ENCODE data around the gene CASP9.
A peak's percentile ranks its signal among the peaks of the same experiment; 100 is the strongest.

The CASP9 gene

DNA sequence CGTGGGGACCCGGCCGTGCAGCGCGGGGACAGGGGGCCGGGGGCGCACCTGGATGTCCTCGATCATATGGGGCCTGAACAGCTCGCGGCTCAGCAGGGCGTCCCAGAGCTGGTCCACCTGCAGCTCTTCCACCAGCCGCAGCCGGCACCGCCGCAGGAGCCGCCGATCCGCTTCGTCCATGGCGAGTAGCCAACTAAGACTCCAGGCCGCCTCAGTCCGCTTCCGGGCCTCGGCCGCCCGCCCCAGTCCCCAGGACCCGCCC, at the start of gene CASP9:
TSS of gene CASP9 (minus strand) at position 195 of the 262 bp plus-strand sequence. CDS start at position 180, 15 bp downstream.
- DNase-seq: no peak

DNA sequence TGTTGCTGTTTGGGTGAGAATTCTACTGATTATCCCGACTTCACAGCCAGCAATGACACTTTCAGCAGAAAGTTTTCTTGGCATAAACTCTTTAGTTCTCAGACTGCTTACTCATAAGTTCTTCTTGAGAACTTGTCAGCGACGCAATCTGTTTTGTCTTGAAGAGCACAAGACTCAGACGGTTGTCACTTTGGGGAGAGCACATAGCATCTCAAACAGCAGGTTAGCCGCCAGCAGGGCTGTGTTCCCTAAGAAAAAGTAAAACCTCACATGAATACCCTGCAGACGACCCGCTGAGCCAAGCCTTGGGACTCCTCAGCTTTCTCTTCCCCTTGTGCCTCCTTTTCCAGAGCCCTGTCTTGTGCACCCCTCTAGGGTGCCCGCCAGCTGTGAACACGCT, 49.5 kb upstream of the CASP9 start:
- DNase-seq: peak in 1 of 2 donors; percentile 10

DNA sequence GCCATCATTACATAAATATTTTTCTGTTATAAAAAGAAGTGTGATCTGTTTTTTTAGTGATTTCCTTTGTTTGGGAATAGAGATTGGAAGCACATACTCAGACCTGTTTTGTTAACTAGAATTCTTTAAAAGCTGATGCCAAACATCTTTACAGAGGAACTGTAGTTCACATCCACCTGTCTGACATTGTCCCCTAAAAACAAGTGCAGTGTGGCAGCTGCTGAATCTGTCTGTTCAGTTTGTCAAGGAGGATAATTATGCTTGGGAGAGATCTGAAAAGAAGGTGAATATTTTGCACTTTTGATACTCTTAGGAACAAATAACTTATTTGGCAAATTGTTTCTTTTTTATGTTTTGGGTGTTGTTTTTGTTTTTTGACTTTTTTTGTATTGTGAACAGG, 47.3 kb upstream of the CASP9 start:
- DNase-seq: no peak

DNA sequence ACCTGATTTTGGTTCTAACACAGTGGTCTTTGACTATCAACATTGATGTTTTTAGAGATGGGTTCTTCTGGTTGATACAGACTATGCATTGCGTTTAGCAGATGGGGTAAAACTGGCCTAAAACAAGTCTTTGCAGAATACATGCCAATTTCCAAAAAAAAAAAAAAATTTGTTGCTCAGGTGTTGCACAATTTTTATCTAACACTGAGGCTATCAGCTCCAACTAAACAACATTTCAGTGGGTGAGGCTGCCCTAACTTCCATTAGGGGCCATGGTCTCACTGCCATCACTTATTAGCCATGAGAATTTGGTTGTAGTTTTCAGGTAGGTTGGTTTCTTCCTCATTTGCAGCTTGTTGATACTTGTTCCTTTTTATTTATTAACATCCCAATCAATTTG, 46.8 kb upstream of the CASP9 start:
- no peak for DNase-seq

DNA sequence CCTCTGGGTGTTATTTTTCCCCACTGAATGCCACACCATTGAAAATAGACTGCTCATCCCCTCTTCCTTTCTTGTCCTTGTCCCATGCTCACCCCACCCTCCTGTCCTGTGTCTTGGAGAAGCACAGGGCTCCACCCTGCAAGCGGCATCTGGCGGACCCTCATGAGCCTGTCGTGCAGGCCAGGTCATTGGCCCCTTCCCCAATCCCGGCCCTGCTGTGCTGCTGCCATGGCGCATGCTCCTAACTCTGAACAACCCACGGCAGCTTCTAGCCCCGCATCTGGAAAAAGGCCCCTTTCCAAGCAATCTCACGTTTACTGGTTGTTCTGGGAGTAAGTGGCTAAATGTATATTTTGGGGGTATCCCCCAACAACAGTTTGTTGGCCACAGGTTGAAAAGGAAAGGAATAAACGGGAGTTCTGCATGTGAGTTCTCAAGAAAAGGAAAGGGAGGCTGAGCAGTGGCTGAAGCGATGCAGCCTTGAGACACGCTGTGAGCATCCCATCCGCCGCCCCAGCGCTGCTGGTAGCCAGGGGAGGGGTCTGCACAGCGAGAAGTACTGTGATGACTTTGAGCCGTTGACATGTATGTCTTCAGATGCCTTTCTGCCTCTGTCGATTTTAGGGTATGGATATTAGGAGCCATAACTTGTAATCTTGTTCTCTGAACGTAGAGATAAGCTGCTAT, 44.5 kb upstream of the CASP9 start:
- no peak for DNase-seq

DNA sequence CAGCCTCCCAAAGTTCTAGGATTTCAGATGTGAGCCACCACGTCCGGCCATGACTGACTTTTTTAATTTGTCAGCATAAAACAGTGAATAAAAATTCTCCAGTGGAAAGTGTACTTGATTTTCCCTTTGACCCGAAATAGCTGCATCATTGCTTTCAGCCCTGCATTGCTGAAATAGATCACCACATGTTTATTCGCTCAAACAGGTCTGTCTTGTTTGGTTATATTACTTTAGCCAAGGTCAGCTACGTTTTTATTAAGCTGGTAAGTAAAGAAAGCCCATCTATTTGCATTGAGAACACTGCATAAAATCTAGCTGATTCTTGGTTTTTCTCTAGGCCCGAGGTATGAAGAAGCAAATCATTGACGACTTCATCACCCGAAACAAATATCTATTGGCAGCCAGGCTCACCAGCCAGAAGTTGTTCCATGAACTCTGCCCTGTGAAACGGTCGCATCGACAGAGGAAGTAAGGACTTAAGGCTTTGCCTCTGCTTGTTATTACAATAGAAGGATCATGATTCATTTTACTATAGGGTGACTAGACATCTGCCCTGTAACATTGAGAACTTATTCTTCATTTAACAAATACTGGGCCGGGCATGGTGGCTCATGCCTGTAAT, 35.3 kb upstream of the CASP9 start:
- no peak for DNase-seq

DNA sequence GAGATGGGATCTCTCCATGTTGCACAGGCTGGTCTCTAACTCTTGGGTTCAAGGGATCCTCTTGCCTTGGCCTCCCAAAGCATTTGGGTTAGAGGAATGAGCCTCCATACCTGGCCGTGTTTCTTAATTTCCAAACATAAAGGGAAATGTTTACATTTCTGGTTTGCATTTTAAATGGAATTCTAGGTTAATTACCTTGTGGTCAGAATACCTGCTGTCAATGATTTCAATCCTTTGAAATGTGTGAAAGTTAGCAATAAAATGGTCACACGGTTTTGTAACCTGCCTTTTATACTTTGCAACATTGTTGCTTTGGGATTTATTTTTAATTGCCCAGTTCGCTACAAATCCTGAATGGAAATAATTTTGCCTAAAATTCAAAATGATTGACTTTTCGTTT, 34.5 kb upstream of the CASP9 start:
- no peak for DNase-seq

DNA sequence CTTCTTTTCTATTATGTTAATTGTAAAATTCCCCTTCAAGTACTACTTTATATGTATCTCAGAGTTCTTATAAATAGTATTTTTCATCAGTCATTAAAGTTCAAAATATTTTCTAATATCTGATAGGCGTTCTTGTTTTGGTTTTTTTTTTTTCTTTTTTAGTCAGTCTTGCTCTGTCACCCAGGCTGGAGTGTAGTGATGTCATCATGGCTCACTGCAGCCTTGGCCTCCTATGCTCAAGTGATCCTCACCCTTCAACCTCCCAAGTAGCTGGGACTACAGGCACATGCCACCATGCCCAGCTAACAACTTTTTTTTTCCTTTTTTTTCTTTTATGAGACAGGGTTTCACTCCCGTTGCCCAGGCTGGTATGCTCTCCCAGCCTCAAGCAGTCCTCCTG, 33.6 kb upstream of the CASP9 start:
- no peak for DNase-seq

DNA sequence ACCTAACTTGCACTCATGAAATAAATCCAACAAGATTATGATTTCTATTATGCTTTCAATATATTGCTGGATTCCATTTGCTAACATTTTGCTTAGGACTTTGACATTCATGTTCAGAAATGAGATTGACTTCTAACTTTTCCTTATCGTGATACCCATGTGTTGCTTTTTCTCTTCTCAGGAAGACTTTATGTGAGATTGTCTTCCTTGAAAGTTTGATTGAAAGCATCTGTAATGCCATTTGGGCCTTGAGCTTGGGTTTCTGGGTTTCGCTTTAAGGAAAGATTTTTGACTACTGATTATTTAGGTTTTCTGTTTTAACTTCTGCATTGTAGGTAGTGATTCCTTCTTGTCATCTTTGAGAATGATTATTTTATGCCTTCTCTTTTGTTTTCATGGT, 33.0 kb upstream of the CASP9 start:
- DNase-seq: no peak

DNA sequence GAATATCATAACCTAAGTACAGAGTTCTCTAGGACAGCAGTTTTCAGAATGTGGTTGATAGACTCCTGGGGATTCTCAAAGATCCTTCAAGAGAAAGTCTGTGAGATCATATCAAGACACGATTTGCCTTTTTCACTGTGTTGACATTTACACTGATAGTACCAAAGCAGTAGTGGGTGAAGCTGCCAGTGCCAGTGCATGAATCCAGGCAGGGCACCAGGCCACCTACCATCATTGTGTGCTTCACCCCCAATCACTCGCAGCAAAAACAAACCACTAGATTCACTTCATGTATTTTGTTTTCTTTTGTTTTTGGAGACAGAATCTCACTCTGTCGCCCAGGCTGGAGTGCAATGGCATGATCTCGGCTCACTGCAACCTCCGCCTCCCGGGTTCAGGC, 26.6 kb upstream of the CASP9 start:
- no peak for DNase-seq

DNA sequence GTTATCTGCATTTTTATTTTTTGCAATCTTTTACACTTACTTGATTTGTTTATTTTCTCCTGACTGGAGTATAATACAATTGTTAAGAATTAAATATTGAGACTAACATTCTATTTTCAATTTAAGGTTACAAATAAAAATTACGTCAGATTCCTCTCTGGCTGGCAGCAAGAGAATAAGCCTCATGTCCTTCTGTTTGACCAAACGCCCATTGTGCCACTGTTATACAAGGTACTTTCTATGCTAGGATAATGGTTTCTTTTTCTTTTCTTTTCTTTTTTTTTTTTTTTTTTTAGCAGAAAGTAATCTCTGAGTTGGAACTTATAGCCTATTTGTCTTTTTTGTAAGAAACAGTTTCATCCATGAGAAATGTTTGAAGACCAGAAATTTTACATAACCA, 22.6 kb upstream of the CASP9 start:
- no peak for DNase-seq

DNA sequence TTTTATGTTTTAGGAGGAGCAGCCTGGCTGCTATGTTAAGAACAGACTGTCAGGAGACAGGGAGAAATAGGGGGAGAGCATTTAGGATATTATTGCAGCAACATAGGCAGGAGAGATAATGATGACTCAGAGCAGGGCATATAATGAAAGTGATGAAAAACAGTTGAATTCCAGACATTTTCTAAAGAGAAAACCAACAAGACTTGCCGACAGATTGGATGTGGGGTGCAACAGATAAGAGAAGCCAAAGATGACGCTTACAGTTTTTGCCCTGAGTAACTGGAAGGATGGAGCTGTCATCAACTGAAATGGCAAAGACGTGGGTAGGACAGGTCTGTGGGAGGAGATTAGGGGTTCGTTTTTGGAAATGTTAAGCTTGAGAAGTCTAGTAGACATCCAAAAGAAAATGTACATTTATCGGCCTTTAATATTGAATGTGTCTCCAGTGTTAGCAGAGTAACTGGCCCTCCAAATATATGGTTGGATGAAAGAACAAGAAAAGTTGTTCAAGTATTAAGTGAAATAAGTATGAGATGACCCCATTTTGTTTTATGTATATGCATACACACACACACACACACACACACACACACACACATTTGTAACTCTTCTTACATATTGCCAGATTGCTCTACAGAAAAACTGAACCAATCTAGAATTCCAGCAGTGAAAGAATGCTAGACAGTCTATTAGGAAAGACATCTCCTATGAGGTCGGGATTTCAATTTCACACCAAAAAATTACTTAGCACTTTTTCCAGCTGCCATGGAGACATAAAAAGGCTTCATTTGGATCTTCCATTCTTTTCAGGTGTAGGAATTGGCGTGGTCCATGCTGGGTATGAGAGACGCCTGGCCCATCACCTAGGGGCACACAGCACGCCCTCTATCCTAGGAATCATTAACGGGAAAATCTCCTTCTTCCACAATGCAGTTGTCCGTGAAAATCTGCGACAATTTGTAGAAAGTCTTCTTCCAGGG, 19.9 kb upstream of the CASP9 start:
- DNase-seq: peak in 1 of 2 donors; percentile 33

DNA sequence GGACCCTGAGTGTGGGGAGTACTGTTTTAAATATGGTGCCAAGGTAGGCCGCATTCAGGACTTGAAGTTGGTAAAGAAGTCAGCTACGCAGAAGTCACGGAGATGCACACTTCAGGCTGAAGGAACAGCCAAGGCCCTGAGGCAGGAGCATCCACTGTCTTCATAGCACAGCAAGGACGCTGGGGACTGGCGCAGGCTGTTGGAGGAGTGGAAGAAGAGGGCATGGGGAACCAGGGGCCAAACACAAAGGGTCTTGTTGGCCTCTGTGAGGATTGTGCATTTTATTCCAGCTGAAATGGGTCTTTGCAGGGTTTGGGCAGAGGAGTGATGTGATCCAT, 19.2 kb upstream of the CASP9 start:
- no peak for DNase-seq

DNA sequence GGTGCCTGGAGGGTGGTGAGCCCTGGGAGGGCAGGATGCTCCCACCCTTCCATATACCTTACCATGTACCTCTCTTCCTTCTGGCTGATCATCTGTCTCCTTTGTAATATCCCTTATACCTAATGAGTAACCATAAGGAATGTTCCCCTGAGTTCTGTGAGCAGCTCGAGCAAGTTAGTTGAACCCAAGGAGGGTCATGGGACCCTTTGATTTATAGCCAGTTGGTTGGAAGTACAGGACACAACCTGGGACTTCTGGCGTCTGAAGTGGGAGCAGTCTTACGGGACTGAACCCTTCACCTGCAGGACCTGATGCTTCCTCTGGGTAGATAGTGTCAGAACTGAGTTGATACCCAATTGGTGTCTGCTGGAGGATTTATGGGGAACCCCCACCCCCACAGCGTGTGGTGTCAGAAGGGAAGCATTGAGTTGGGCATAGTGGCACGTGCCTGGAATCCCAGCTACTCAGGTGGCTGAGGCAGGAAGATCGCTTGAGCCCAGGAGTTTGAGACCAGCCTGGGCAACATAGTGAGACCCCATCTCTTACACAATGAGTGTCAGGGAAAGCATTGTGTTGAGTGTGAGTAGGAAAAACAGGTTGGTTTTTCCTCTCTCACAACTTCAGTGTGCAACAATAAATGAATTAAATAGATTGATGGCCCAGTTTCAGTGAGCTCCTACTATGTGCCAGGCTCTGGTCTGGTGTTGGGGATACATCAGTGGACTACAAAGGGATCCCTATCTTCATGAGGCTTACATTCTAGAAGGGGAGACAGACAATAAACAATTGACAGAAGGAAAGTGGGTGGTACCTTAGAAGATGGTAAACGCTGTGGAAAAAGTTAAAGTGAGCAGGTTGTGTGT, 18.6 kb upstream of the CASP9 start:
- no peak for DNase-seq

DNA sequence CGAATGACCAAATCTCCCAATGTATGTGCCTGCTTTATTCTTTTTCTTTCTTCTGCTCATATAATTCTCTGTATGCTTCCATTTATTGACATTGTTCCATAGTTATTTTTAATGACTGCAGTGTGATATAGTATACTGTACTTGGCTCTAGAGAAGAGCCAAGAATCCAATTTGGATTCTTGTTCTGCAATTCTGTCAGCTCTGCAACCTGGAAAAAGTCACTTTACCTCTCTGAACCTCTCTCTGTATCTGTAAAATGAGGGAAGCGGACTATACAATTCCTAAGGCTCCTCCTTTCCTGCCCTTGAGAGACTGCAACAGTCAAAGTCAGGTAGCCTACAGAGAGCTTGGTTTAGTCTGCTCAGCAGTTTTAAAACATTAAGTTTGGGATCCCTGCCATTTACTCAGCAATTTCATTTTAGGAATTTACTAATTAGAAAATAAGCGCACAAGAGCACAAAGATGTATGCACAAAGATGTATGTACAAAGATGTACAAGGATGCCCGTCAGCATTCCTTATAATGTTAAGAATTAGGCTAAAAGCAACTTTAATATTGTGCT, 17.3 kb upstream of the CASP9 start:
- DNase-seq: no peak

DNA sequence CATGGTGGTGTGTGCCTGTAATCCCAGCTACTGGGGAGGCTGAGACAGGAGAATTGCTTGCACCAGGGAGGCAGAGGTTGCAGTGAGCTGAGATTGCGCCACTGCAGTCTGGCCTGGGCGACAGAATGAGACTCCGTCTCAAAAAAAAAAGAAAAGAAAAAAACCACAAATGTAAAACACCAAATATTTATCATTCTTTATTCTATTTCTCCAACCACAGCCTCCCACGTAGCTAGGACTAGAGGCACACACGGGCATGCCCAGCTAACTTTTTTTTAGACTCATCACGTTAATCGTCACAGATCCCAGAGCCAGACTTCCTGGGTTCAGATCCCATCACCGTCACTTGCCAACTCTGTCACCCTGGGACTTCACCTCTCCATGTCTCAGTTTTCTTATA, 16.2 kb upstream of the CASP9 start:
- no peak for DNase-seq

DNA sequence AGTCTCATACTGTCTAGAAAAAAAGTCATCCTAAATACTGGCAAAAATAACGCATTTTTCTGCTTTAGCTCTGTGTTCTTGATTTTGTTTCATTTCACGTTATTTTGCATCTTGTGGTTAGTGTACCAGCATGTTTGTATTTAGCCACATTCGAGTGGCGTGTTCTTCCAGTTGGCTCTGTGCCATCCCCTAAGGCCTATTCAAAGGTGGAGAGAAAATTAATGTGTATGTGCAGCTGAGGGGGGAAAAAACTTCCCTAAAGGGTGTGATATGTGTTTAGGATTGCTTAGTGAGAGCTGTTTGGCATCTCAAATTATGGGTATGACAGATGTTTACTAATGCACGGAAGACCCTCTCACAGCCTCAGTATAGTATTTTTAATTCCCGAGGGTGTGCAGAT, 14.8 kb upstream of the CASP9 start:
- no peak for DNase-seq

DNA sequence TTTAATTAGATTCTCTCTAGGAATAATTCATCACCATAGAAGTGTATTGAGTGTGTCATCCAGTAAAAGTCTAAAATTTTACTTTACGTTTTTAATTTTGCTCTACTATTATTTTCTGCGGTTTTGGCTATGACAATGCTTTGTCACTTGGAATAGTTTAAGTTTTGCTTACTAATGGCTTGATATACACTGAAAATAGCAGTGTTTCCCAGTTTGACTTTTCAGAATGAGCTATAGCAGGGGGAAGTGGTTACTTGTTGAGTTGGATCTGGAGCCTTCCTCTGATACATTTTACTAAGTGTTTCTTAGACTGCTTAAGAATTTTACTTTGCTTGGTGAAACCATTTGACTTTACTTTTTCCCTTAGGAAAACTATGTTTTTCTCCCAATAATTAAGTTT, 7.7 kb upstream of the CASP9 start:
- no peak for DNase-seq

DNA sequence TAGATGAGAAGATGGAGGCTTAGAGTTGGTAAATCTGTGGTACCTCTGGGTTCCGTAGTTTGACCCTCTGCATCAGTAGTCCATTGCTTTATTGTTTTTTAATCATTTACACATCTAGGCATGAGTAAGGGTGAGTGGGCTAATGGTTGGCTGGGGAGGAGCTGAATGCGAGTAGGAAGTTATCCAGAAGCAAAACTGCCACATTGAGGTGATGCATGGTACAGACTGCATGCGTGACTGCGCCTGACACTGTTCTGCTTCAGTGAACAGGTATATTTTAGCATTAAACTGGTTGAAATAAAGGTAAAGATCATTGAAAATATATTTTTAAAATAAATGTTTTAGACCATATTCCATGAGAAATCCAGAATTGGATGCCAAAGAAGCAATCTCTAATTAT, 7.0 kb upstream of the CASP9 start:
- no peak for DNase-seq

DNA sequence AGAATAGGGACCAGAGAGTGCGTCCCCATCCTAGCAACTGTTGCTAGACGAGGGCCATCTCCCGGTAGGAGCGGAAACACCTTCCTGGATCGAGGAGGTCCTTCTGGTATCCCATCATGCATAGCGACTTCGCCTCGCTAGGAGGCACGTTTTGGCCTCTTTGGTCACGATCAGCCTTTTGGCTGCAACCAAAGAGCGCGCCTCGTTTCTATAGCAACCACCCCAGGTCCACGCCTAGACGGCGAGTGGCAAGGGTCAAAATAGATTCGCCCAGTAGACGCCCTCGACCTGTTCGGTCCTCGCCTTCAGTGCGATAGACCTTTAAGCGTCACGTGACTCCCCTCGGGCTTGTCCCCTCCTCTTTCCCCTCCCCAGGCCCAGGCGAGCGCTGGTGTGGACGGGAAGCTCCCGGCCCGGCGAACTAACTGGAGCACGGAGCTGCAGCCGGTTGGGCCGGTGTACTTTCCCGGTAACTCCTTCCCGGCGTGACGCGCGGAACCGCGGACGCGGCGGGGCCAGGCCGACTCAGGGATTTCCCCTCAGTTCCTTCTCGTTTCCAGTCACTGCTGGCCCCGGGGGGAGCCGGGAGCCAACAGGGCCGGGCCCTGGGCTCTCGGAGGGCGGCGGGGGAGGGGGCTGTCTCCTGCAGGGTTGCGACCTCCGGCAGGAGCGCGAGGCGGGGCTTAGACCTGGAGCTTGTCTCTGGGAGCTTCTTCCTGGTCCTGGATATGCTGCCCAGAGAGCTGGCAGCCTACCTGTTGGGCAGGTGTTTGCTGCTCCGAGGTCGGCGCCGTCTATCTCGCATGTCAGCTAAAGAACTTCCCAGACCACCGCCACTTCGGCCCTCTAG, 2.7 kb upstream of the CASP9 start, which contains the start of gene DNAJC16:
TSS of gene DNAJC16 (plus strand) at position 359 of the 850 bp plus-strand sequence. CDS start 2,258 bp downstream, outside the sequence.
- peak; percentile 98 to 99 for DNase-seq

DNA sequence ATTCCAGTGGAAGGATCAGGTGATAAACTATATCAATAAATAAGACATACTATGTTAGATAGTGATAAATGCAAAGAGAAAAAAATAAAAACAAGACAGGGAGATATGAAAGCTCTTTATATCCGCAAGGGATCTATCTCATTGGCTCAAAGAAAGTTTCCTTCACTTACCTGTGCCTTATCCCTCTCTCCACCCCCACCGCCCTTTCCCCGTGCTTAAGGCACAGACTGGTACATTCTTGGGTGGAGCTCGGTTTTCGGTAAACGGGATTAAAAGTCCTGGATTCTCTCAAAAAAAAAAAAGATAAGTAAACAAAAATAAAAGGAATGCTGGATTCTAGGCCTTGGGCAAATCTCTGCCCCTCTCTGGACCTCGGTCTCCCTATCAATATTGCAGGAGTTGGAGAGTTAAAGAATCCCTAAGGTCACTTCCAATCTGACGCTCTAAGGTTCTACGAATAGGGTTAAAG, 2.0 kb upstream of the CASP9 start:
- peak in 1 of 2 donors; percentile 55 for DNase-seq
